UCSD-AML1 (cell line): Measurements from ENCODE around the gene NBPF26.
"Not testable (repeated sequence)": the region's sequence is repeated elsewhere in the genome, so short reads cannot be mapped to it uniquely, and the experiment has no call there.

ENCODE experiments used
- DNase-seq: peaks from one replicate; lab custom pipeline; 2025; ENCODE audit not compliant: unreplicated experiment; lab: John Stamatoyannopoulos, UW

NBPF26 gene

GRCh38 chr1:120723715-120724402 lies at the start of gene NBPF26:
Gene NBPF26, plus strand, starts transcription at chr1:120723945.
- DNase-seq = peak; percentile 58

DNA sequence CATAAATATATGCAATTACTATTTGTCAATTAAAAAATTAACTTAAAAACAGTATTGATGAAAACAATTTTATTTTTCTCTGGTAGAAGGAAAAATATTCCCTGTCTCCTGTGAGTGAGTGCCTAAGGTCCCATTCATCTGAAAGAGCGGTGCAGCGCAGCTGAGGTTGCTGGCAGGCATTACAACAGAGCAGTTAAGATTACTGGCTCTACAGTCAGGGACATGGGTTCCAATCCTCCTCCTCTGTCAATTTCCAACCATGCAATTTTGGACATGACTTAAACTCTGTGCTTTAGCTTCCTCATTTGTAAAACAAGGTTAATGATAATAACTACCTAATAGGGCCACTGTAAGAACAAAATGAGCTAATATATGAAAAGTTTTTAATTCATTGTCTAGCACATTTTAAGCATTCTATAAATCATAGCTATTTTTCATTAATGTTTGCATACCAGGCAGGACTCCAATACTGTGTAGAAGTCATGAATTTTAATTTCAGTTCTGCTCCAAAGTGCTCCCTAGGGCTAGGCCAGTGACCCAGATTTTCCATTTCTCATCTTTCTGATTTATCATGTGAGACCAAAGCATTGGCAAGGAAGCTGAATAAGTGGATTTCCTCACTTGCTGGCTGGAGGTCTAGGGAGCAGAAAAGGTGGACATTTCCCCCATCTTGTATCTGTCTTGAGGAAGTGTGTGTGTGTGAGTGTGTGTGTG lies 43.5 kb upstream of the NBPF26 start:
- not testable (repeated sequence) for DNase-seq

DNA sequence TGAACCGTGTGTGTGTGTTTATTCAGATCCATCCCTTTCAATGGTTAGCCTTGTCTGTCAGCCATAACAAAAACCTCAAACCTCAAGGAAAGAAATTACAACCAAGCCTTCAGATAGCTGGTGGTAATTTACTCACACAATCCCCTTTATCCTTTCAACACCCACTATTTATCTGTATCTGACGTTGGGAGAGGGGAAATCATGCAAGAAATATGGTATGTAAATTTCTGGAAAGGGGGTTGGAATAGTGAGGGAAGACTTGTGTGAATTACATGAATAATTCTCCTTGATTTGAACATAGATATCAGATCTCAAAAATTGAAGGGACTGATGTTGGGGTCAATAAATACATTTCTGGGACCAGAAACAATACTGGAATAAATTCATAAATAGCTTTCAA lies 42.8 kb upstream of the NBPF26 start:
- not testable (repeated sequence) for DNase-seq

- not testable (repeated sequence) for DNase-seq
Measured at GRCh38 chr1:120684397-120684796, 39.3 kb upstream of the NBPF26 start.

- DNase-seq = not testable (repeated sequence)
Measured at GRCh38 chr1:120685622-120686021, 38.1 kb upstream of the NBPF26 start.

GRCh38 chr1:120687250-120687649 lies 36.5 kb upstream of the NBPF26 start:
- not testable (repeated sequence) for DNase-seq

- not testable (repeated sequence) for DNase-seq
Measured at GRCh38 chr1:120700807-120701562, 22.8 kb upstream of the NBPF26 start.

GRCh38 chr1:120723358-120723714 lies 409 bp upstream of the NBPF26 start:
- not testable (repeated sequence) for DNase-seq

DNA sequence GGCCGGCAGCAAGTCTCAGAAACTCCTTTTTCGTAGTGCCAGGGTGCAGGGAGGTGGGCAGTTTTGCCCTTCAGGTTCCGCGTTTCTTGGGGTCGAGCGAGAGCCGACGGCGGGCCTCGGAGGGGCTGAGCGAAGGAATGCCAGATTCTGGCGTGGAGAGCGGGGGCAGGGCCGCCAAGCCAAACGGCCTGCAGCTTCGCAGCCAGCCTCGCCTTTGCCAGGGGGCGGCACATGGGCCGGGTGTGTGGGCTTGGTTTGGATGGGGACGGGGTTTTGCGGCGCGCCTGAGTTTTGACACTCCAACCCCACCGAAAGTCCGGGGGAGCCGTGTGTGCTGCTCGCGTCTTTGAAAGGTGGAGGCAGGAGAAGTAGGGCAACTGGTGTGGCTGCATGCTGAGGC lies 762 bp downstream of the NBPF26 start:
- DNase-seq = not testable (repeated sequence)

DNA sequence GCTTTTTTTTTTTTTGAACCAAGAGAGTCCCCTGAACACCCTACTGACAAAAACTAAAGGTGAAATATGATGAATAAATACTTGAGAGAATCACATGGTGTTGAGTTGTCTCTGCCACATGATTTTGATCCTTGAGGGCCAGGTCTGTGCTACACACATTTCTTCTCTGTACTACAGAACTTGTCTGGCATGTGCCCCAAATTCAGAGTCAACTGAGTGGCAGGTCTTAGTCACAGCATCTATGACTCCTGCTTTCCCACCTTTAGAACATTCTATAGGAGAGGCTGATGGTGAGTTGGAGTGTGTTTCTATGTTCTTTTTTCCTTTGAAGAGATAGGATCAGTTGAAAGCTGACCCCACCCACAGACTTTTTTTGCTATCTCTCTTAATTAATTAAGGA lies 5.1 kb downstream of the NBPF26 start:
- DNase-seq = not testable (repeated sequence)

DNA sequence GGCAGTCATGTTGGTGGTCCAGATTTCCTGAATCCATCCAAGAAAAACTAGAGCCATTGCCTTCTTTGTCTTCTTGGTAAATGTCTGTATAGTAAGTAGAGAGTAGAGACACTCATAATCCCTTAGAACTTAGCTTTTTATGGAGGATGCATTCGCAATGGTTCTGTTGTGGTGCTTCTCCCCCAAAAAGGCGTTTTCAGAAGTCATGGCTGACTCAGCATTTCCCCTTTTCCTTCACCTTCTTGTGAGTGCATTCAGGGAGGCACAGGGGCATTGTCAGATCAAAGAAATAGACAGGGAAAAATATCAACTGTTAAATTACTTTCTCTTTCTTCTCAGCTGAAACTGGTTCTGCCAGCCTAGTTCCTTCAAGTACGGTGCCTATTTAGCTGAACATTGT lies 45.3 kb downstream of the NBPF26 start:
- not testable (repeated sequence) for DNase-seq

DNA sequence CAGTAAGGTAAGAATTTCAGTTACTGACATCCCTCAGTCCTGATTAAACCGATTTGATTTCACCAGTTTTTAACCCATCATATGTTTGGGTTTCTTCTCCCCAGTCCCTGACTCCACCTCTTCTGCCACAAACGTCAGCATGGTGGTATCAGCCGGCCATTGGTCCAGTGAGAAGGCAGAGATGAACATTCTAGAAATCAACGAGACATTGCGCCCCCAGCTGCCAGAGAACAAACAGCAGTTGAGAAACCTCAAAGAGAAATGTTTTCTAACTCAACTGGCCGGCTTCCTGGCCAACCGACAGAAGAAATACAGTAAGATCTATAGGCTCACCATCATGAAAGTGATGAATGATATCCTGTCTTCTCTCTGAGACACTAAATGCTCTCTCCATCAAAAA lies 81.7 kb downstream of the NBPF26 start:
- DNase-seq = not testable (repeated sequence)

DNA sequence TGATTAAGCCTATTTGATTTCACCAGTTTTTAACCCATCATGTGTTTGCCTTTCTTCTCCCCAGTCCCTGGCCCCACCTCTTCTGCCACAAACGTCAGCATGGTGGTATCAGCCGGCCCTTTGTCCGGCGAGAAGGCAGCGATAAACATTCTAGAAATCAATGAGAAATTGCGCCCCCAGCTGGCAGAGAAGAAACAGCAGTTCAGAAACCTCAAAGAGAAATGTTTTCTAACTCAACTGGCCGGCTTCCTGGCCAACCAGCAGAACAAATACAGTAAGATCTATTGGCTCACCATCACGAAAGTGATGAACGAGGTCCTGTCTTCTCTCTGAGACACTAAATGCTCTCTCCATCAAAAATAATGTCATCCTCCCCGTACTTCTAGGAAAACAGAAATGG lies 88.1 kb downstream of the NBPF26 start:
- peak; percentile 13 for DNase-seq

- DNase-seq = not testable (repeated sequence)
Measured at GRCh38 chr1:120825051-120825450, 101.3 kb downstream of the NBPF26 start.

GRCh38 chr1:120826623-120827022 lies 102.9 kb downstream of the NBPF26 start:
- not testable (repeated sequence) for DNase-seq

DNA sequence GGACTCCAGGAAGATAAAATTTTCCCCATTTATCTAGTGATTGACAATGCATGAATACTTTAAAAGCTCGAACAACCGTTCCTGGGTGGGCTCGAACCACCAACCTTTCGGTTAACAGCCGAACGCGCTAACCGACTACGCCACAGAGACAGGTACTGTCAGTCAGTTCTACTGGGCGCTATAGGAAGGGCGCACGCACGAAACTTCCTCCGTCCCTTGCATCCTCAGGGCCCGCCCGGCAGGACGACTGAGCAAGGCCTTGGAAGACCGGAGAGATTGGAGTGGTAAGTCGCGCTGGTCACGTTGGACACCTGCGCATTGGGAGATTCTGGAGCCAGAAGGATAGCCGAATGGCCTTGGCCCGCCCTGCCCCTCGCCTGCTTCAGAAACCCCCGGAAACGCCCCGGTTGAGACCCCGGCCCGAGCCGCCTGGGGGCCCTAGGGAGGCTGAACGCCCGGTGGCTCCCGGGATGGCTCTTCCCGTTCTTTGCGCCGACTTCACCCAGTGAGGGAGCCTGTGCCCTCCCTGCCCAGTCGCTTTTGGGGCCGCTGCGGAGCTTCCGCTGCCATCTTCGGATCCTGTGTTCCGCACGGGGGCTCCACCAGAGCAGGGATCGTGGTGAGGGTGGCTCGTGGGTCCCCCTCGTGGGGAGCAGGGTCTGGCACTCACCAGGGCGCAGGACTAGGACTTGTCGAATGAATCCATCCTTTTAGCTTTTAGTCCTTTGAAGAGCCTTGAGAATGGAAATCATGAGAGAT lies 120.6 kb downstream of the NBPF26 start:
- not testable (repeated sequence) for DNase-seq

GRCh38 chr1:120844945-120845330 lies 121.2 kb downstream of the NBPF26 start:
- not testable (repeated sequence) for DNase-seq

DNA sequence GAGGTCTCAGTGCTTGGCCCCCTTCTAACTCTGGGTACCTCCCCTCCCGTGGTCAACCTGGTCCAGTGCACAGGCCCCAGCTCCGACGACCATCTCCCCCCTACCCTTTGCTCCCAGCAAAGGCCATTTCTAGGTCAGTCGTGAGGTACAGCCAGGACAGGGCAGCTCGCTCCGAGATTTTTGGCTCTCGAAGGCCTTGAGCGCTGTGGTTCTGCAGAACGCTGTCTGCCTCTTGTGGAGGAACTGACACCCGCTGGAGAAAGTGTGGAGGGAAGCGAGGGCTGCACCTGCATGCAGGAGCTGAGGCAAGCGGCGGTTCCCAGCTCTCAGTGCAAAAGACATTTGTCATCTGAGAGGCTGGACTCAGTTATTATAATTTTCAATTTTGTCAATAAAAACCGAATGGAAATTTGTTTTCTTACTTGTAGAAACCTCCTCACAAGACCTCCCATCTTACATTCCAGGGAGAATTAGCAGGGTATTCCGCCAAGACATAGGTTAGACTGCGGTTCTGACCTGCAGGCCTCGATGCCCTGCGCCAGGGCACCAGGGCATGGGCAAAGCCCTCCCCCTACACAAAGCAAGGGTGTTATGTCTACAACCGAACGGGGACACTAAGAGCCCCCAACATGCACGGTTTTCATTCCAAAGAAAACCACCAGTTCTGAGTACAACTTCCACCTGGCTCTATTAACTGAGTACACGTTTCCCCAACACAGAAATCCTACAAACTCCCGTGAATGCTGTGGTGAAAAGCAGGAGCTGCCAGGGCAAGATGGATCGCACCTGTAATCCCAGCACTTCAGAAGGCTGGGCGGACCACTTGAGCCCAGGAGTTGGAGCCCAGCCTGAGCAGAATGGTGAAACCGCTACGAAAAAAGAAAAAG lies 125.9 kb downstream of the NBPF26 start:
- DNase-seq = not testable (repeated sequence)

DNA sequence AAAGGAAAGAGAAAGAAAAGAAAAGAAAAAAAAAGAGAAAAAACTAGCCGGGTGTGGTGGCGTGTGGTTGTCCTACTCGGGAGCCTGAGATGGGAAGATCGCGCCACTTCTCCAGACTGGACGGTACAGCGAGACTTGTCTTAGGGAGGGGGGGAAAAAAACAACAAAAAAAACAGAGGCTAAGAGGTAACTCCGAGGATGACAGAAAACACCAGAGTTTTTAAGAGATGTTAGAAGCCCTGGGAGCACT lies 126.5 kb downstream of the NBPF26 start:
- DNase-seq = not testable (repeated sequence)
